CD14-positive monocyte (primary cell): Measurements from ENCODE around the gene SSBP3. TPM values are rescaled to one million over a fixed set of nuclear protein-coding genes. Genes with fewer than 3 reads are reported as not detected.

Experiments
- DNase-seq, 3 donors: peaks; one replicate each; pipeline ENCODE4 v3.0.0-alpha.2; 2011 to 2022
- H2AFZ ChIP-seq: 2 replicates; pipeline ENCODE4 v1.6.0; 2012; ENCODE audit warnings: mild to moderate bottlenecking, low read depth, low read length, inconsistent platforms; ENCODE audit not compliant: insufficient read depth, poor library complexity, severe bottlenecking
- H3K27ac ChIP-seq, 2 donors: 1 replicate in 1 of 2; 2 replicates in 1 of 2; pipeline ENCODE4 v1.5.1; 2012 to 2013; ENCODE audit warnings: low read length in 2 of 2, control low read depth in 1 of 2, inconsistent platforms in 1 of 2, low read depth in 1 of 2, mild to moderate bottlenecking in 1 of 2
- H3K27me3 ChIP-seq, 2 donors: one replicate each; pipeline versions ENCODE4 v1.6.0 to v1.6.1; 2011 to 2013; ENCODE audit warnings: low read length in 2 of 2; ENCODE audit not compliant: control insufficient read depth in 2 of 2, insufficient read depth in 2 of 2
- H3K36me3 ChIP-seq, 2 donors: replicated peaks in 1 of 2; 1 replicate in 1 of 2; 2 replicates in 1 of 2; pipeline versions ENCODE4 v1.5.1 to v1.6.1; 2012 to 2013; ENCODE audit warnings: low read length in 2 of 2, control low read depth in 1 of 2, inconsistent platforms in 1 of 2, mild to moderate bottlenecking in 1 of 2; ENCODE audit not compliant: insufficient read depth in 2 of 2, control insufficient read depth in 1 of 2
- H3K4me1 ChIP-seq, 2 donors: 1 replicate in 1 of 2; 2 replicates in 1 of 2; pipeline versions ENCODE4 v1.5.1 to v1.6.1; 2012 to 2013; ENCODE audit warnings: low read length in 2 of 2, control low read depth in 1 of 2, inconsistent platforms in 1 of 2, mild to moderate bottlenecking in 1 of 2, moderate library complexity in 1 of 2; ENCODE audit not compliant: insufficient read depth in 2 of 2, control insufficient read depth in 1 of 2
- H3K4me2 ChIP-seq: replicated peaks from 2 replicates; pipeline ENCODE3; 2012; ENCODE audit warnings: low read length, moderate library complexity, mild to moderate bottlenecking; ENCODE audit not compliant: poor library complexity, severe bottlenecking; ENCODE audit errors: extremely low read depth
- H3K4me3 ChIP-seq, 3 experiments: fragments of 200-600 bp in 1 of 3; sonication (generic) in 1 of 3; replicated peaks in 1 of 3; 1 replicate in 2 of 3; 2 replicates in 1 of 3; pipeline ENCODE4 v1.5.1; 2011 to 2013; ENCODE audit warnings: low read length in 3 of 3, mild to moderate bottlenecking in 3 of 3, control low read depth in 2 of 3, low read depth in 2 of 3, inconsistent platforms in 1 of 3, moderate library complexity in 1 of 3
- H3K79me2 ChIP-seq: 2 replicates; pipeline ENCODE4 v1.6.0; 2012; ENCODE audit warnings: mild to moderate bottlenecking, control low read depth, inconsistent platforms, low read length, moderate library complexity; ENCODE audit not compliant: insufficient read depth
- H3K9ac ChIP-seq: 2 replicates; pipeline ENCODE4 v1.6.0; 2017; ENCODE audit warnings: low read length, mild to moderate bottlenecking; ENCODE audit not compliant: insufficient read depth, poor library complexity, severe bottlenecking
- H3K9me3 ChIP-seq, 2 donors: replicated peaks in 1 of 2; 1 replicate in 1 of 2; 2 replicates in 1 of 2; pipeline versions ENCODE4 v1.5.1 to v1.6.1; 2012 to 2013; ENCODE audit warnings: low read length in 2 of 2, control low read depth in 1 of 2; ENCODE audit not compliant: control insufficient read depth in 1 of 2, insufficient read depth in 1 of 2
- H4K20me1 ChIP-seq: 2 replicates; pipeline ENCODE4 v1.6.0; 2012; ENCODE audit warnings: mild to moderate bottlenecking, low read length, control low read depth, moderate library complexity; ENCODE audit not compliant: insufficient read depth
- H3K27ac Mint-ChIP-seq, 7 donors: one replicate each; pipeline ENCODE4 v1.8.0; 2020; ENCODE audit warnings: mild to moderate bottlenecking in 7 of 7, mixed read lengths in 7 of 7, moderate library complexity in 6 of 7, inconsistent platforms in 2 of 7
- H3K27me3 Mint-ChIP-seq, 3 donors: one replicate each; pipeline ENCODE4 v1.8.0; 2021 to 2022; ENCODE audit warnings: low read depth in 3 of 3, mild to moderate bottlenecking in 3 of 3, mixed read lengths in 3 of 3, moderate library complexity in 3 of 3, inconsistent platforms in 1 of 3
- H3K36me3 Mint-ChIP-seq, 2 donors: one replicate each; pipeline ENCODE4 v1.8.0; 2020; ENCODE audit warnings: mixed read lengths in 2 of 2, inconsistent platforms in 1 of 2, mild to moderate bottlenecking in 1 of 2
- H3K4me1 Mint-ChIP-seq: one replicate; pipeline ENCODE4 v1.8.0; 2020; ENCODE audit warnings: mild to moderate bottlenecking, mixed read lengths
- H3K4me3 Mint-ChIP-seq, 2 donors: one replicate each; pipeline ENCODE4 v1.8.0; 2020; ENCODE audit warnings: mild to moderate bottlenecking in 2 of 2, mixed read lengths in 2 of 2, moderate library complexity in 1 of 2
- H3K9me3 Mint-ChIP-seq, 7 donors: one replicate each; pipeline ENCODE4 v1.8.0; 2020 to 2022; ENCODE audit warnings: mixed read lengths in 7 of 7, mild to moderate bottlenecking in 6 of 7, moderate library complexity in 6 of 7, inconsistent platforms in 2 of 7
- CTCF ChIP-seq: fragments of 200-600 bp; IDR thresholded peaks from one replicate; pipeline ENCODE4 v1.8.0; 2022; ENCODE audit warnings: antibody characterized with exemption, mild to moderate bottlenecking
- WGBS: methylation state at CpG from one replicate; pipeline ENCODE4 v1.1.5; 2013; ENCODE audit warnings: missing lambda C conversion rate; ENCODE audit not compliant: insufficient coverage; 5-methylcytosine and 5-hydroxymethylcytosine counted together
- intact Hi-C, 2 donors: fragments of 100-400 bp; cut with micrococcal nuclease; formaldehyde crosslinking; loops; one replicate each; pipeline versions ENCODE4 v1.15.0 to v1.15.1; 2023
- polyA plus RNA-seq, 3 donors: library from polyadenylated mRNA; depleted of rRNA in 1 of 3; unstranded in 2 of 3; stranded (reverse) in 1 of 3; fragments of 300-500 nt in 2 of 3; fragments of >200 nt in 1 of 3; fragmentation: Illumina TruSeq in 2 of 3; gene quantifications; 1 replicate in 2 of 3; 2 replicates in 1 of 3; pipeline ENCODE4 v1.2.3, GENCODE V29; 2012 to 2021

Gene SSBP3
- polyA plus RNA-seq, 3 donors: 4.1 to 30.7 (median 4.3) TPM

DNA sequence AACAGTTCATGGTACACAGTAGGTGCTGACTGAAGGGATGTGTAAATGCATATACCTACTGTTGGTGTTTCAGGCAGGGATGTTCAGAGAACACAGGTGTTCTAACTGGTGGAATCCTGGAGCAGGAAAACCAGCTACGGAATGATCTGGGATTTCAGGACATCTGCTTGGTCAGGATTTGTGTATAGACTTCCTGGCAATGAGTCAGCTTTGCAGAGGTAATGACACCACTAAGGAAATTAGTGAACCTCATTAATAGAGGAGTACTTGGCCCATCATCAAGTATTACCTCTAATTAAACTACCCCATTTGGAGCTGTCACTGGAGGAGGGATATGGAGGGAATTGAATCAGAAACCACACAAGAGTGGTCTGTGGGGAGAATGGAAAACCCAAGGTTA lies 198.9 kb downstream of the SSBP3 start:
- intact Hi-C loops: no loop called here
- DNase-seq: no peak
- Histone ChIP-seq H3K79me2 (peaks cover 14% of the 10 kb centered on the region), H3K9me3 (no peaks in the 10 kb centered on the region), H3K9ac (no peak overlapping the region), H3K36me3 (peaks cover 65 to 89% of the 10 kb centered on the region in 2 donors), H3K4me2 (no peak overlapping the region), H3K27ac (peak overlapping the region in 1 of 2 donors; percentile 22), H2AFZ (no peak overlapping the region), H3K4me1 (no peaks in the 10 kb centered on the region), H3K27me3 (no peaks in the 10 kb centered on the region), H3K4me3 (no peak overlapping the region), H4K20me1 (no peaks in the 10 kb centered on the region)
- Mint-ChIP-seq H3K27me3 (peaks cover 0 to 2% (median 0%) of the 10 kb centered on the region in 3 donors), H3K4me1 (peaks cover 2% of the 10 kb centered on the region), H3K9me3 (no peaks in the 10 kb centered on the region), H3K4me3 (no peak overlapping the region), H3K36me3 (peaks cover 67 to 82% of the 10 kb centered on the region in 2 donors), H3K27ac (peak overlapping the region in 2 of 7 donors; percentile 5 to 52)
- 60% methylated on average over 1 of the region's 1 CpG for WGBS
- TF ChIP-seq CTCF: no peak

DNA sequence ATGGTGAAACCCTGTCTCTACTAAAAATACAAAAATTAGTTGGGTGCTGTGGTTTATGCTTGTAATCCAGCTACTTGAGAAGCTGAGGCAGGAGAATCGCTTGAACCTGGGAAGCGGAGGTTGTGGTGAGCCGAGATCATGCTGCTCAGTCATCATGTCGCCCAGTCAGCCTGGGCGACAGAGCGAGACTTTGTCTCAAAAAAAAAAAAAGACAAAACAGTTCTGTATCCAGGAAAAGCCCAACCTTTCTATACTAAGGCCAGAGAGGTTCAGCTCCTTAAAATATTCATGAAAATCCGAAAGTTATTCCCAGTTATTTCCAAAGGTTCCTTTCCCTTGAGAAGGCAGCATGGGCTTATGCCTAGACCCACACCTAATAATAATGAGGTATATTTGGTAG lies 202.0 kb downstream of the SSBP3 start:
- Mint-ChIP-seq H3K9me3 (no peaks in the 10 kb centered on the region), H3K36me3 (peaks cover 40 to 59% of the 10 kb centered on the region in 2 donors), H3K27ac (peak overlapping the region in 1 of 7 donors; percentile 25), H3K27me3 (no peaks in the 10 kb centered on the region), H3K4me1 (peaks cover 19% of the 10 kb centered on the region), H3K4me3 (no peak overlapping the region)
- H3K27ac ChIP-seq: no peak overlapping the region
- H4K20me1 ChIP-seq: peaks cover 3% of the 10 kb centered on the region
- DNase-seq: no peak
- no peaks in the 10 kb centered on the region for H3K27me3 ChIP-seq
- peaks cover 36 to 59% of the 10 kb centered on the region in 2 donors for H3K36me3 ChIP-seq
- peaks cover 16 to 21% of the 10 kb centered on the region in 2 donors for H3K4me1 ChIP-seq
- H3K9ac ChIP-seq: no peak overlapping the region
- TF ChIP-seq CTCF: no peak
- H3K79me2 ChIP-seq: peaks cover 43% of the 10 kb centered on the region
- H3K9me3 ChIP-seq: no peaks in the 10 kb centered on the region
- no peak overlapping the region for H3K4me3 ChIP-seq
- H3K4me2 ChIP-seq: no peak overlapping the region
- 100% methylated on average over 2 of the region's 7 CpGs for WGBS
- intact Hi-C loops: no loop called here
- H2AFZ ChIP-seq: no peak overlapping the region
